SK-N-MC (cell line): ENCODE results near the gene VAMP5.

Experiments
- DNase-seq: peaks from one replicate; pipeline ENCODE4 v3.0.0-alpha.2; 2011; ENCODE audit warnings: low read depth, low spot score
- H3K27ac ChIP-seq: fragments of 200-600 bp; sonication (generic); 2 replicates; pipeline ENCODE4 v1.5.1; 2016; ENCODE audit warnings: mixed run types
- H3K36me3 ChIP-seq: fragments of 200-600 bp; sonication (generic); 2 replicates; pipeline ENCODE4 v1.6.1; 2017; ENCODE audit warnings: antibody characterized with exemption, low read length, mixed read lengths; ENCODE audit not compliant: insufficient read depth
- H3K4me3 ChIP-seq: fragments of 200-600 bp; sonication (generic); 2 replicates; pipeline ENCODE4 v1.5.1; 2016
- H3K9ac ChIP-seq: fragments of 200-600 bp; sonication (generic); 2 replicates; pipeline ENCODE4 v1.8.0; 2017; ENCODE audit warnings: mixed run types, mixed read lengths; ENCODE audit not compliant: insufficient read length
- H3K9me3 ChIP-seq: fragments of 200-600 bp; sonication (generic); 2 replicates; pipeline ENCODE4 v1.6.1; 2017; ENCODE audit warnings: low read depth, mild to moderate bottlenecking, antibody characterized with exemption, low read length, moderate library complexity, mixed read lengths
- EZH2 ChIP-seq: fragments of 200-600 bp; sonication (generic); IDR thresholded peaks from one replicate; pipeline ENCODE4 v1.6.1; 2017; ENCODE audit warnings: antibody characterized with exemption
- FOXP2 ChIP-seq: optimal IDR thresholded peaks from 2 replicates; pipeline ENCODE3; 2011; ENCODE audit warnings: mild to moderate bottlenecking, moderate library complexity; ENCODE audit not compliant: insufficient read depth; ENCODE audit errors: extremely low read length, control extremely low read depth
- POLR2AphosphoS5 ChIP-seq: IDR thresholded peaks from 2 replicates; pipeline ENCODE4 v1.6.1; 2012; ENCODE audit warnings: mild to moderate bottlenecking, low read depth, low read length, borderline replicate concordance

Gene VAMP5, protein sequence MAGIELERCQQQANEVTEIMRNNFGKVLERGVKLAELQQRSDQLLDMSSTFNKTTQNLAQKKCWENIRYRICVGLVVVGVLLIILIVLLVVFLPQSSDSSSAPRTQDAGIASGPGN

DNA sequence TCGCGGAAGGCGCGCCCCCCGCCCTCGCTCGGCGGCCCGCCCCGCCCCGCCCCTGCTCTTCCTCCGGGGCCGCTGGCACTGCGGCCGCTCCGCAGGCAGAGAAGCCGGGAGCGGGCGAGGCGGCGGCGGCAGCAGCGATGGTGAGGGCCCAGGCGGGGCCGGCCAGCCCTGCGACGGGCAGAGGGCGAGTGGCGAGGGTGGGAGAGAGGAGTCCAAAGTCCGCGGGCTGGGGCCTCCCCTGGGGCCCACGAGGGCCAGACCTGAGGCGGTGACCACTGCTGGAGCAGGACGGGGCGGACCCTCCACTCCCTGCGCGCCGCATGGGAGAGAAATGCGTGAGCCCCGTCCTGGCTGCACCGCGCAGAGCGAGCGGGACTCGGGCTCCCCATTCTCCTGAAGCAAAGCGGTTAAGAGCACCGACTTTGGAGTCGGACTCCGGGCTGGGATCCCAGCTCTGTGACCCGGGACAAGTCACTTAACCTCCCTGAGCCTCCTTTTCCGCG, at the start of gene VAMP5:
VAMP5 (plus strand) TSS at position 78 of the 503 bp plus-strand sequence; CDS start at position 138, 60 bp downstream.
- DNase-seq: no peak
- Histone ChIP-seq H3K9ac (no peak within 1 kb of the TSS), H3K9me3 (no peaks in the 10 kb centered on the region), H3K36me3 (no peaks in the 10 kb centered on the region), H3K27ac (no peak within 1 kb of the TSS), H3K4me3 (no peak within 1 kb of the TSS)
- TF ChIP-seq POLR2AphosphoS5 (no peak), FOXP2 (no peak), EZH2 (no peak)

DNA sequence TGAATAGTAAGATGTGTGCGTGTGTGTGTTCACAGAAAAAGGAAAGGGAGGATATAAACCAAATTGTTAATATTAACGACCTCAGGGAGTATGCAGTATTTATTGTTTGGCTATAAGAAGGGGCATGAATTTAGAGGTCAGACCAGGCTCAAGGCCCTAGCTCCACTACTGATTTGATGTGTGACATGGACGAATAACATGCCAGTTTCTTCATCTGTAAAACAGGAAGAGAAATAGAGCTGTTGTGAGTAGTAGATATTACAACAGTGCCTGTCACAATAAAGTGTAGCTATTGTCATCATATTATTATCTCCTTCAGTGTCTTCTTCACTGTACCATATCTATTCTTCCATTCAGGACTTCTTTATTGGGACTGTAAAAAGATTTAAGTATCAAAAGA, 49.4 kb upstream of the VAMP5 start:
- no peaks in the 10 kb centered on the region for H3K9me3 ChIP-seq
- no peak for TF ChIP-seq POLR2AphosphoS5
- no peak for TF ChIP-seq FOXP2
- TF ChIP-seq EZH2: no peak
- DNase-seq: no peak
- H3K27ac ChIP-seq: peak overlapping the region; percentile 69; the same call in 1 of the 2 replicates
- H3K9ac ChIP-seq: no peak overlapping the region
- no peak overlapping the region for H3K4me3 ChIP-seq
- H3K36me3 ChIP-seq: peaks cover 3% of the 10 kb centered on the region

DNA sequence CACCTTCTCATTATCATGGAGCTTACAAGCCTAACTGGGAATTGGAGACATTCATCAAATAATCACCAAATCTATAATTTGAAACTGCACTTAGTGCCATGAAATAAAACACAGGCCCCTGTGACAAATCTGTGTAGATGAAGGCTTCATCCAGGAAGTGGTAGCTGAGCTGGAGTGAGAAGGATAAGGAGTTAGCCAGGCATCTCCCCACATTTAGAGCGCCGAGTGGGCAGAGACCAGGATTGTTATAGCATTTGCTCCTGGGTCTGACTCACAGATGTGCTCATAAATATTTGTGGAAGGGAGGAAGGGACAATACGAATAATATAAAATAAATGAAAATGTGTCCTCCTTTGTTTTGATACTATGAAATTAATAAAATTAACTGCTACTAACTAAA, 47.8 kb upstream of the VAMP5 start:
- H3K4me3 ChIP-seq: no peak overlapping the region
- H3K9me3 ChIP-seq: no peaks in the 10 kb centered on the region
- no peak for DNase-seq
- peak overlapping the region; percentile 98 for H3K27ac ChIP-seq
- H3K9ac ChIP-seq: peak overlapping the region; percentile 39
- peaks cover 19% of the 10 kb centered on the region for H3K36me3 ChIP-seq
- TF ChIP-seq POLR2AphosphoS5: no peak
- TF ChIP-seq EZH2: no peak
- TF ChIP-seq FOXP2: no peak

DNA sequence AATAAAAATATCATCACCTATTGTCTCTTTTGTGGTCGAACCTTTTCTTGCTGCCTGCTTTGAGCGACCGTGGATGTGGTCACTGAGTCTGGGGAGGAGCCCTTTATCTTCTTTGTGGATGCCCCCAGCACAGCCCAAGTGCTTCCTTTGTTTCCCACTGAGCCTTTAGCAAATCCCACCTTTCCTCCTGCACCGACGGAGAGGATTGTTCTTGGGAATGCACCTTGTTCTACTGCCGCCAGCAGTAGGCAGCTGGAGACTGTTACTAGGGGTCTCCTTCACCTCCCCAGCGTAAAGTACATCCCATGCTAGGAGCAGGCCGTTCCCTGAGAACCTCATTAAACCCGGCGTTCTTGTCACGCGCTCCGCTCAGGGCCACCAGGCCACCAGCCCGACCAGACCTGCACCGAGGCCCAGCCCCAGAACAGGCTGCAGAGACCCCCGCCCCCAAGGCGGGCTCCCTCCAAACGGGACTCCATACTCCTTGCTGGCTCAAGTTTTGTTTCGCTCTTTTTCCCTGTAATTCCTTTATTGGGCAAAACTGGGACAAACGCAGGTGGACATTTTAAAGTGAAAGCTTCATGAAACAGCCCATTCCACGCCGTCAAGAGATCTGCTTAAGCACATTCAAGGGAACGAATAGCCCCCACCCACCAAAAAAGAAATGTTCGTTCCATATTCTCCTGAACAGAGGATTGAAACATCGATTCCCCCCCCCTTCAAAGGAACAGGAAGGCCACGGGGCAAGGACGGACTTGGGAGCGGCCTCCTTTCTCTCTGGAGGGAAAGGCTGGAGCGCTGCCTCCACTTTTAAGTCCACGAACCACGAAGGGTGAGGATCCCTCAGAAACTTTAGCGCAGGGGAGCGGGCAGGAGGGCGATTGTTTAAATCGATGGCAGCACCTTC, 46.4 kb upstream of the VAMP5 start:
- no peaks in the 10 kb centered on the region for H3K9me3 ChIP-seq
- peak overlapping the region; percentile 98 for H3K9ac ChIP-seq
- H3K36me3 ChIP-seq: peaks cover 33% of the 10 kb centered on the region
- TF ChIP-seq FOXP2 (no peak), POLR2AphosphoS5 (peak; percentile 37; the same call in 1 of the 2 replicates)
- H3K27ac ChIP-seq: peak overlapping the region; percentile 98
- DNase-seq: no peak
- H3K4me3 ChIP-seq: peak overlapping the region; percentile 96

DNA sequence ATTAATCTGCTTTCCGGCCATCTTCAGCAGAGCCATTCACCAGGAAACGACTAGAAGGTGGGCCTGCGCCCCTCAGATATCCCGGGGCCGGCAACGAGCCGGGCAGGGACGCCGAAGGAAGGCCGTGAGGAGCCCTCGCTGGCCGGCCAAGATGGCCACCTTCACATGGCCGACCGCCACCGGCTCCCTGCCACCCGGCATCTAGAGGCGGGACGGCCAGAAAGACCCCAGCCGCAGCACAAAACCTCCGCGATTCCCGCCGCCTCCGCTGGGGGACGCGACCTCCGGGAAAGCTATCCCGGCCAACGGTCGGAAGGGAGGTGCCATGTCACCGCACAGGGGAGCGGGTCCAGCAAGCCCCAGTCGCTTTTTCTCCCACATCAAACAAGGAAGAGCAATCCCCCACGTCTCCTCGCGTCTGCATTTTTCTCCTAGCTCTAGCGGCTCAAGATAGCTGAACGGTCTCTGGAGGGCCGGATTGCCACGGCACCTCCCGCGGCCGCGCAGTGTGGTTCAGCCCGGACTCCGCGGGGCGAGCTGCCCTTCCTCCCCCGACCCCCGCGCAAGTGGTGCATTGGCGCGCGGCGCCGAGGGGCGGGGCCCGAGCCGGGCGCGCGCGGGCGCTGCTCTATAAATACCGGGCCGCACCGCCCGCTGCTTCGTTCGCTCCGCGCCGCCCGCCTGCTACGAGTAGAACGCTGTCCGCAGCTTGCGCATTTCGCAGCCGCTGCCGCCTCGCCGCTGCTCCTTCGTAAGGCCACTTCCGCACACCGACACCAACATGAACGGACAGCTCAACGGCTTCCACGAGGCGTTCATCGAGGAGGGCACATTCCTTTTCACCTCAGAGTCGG, 45.5 kb upstream of the VAMP5 start, which contains the start of gene MAT2A:
MAT2A (plus strand) TSS at position 662 of the 854 bp plus-strand sequence; CDS start at position 782, 120 bp downstream.
- peak within 1 kb of the TSS; percentile 98 for H3K27ac ChIP-seq
- no peak for DNase-seq
- peak within 1 kb of the TSS; percentile 96 for H3K4me3 ChIP-seq
- no peak for TF ChIP-seq FOXP2
- TF ChIP-seq POLR2AphosphoS5: peak; percentile 96
- no peaks in the 10 kb centered on the region for H3K9me3 ChIP-seq
- H3K9ac ChIP-seq: peak within 1 kb of the TSS; percentile 98
- peaks cover 42% of the 10 kb centered on the region for H3K36me3 ChIP-seq

DNA sequence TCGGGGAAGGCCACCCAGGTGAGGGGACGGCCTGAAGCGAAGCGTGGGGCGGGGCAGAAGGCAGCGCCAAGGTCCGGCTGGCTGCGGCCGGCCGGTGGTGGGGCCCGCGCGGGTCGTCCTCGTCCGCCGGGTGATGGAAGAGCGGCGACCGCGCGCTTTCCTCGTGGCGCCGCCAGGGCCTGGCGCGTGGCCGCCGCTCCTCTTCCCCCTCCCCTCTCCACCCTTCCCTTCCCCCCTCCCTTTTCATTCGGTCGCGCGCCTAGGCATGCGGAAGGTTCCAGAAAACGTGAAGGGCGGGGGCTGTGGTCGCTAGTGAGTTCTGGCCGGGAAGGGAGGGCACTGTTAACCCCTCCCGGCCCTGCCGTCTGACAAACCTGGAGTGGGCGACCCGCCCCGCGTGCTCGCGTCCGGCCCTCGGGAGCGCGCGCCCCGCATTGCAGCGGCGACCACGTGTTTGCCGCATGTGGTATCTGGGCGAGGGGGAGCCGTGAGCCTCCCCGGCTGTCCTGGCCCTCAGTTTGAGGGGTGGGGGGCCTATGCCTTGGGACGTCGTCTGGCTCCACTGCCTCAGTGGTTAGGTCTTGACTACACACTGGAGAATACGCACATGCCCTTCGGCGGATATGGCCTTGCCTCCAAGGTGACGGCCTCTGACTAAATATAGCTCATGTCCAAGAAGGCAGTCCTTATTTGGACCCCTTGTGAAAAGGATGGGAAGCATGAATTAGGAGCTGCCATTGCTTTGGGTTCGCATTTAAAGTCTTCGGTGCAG, 44.7 kb upstream of the VAMP5 start:
- Histone ChIP-seq H3K36me3 (peaks cover 50% of the 10 kb centered on the region), H3K9me3 (no peaks in the 10 kb centered on the region), H3K27ac (peak overlapping the region; percentile 98), H3K9ac (peak overlapping the region; percentile 98), H3K4me3 (peak overlapping the region; percentile 96)
- TF ChIP-seq FOXP2 (no peak), EZH2 (no peak), POLR2AphosphoS5 (no peak; the same call in 1 of the 2 replicates)
- no peak for DNase-seq

DNA sequence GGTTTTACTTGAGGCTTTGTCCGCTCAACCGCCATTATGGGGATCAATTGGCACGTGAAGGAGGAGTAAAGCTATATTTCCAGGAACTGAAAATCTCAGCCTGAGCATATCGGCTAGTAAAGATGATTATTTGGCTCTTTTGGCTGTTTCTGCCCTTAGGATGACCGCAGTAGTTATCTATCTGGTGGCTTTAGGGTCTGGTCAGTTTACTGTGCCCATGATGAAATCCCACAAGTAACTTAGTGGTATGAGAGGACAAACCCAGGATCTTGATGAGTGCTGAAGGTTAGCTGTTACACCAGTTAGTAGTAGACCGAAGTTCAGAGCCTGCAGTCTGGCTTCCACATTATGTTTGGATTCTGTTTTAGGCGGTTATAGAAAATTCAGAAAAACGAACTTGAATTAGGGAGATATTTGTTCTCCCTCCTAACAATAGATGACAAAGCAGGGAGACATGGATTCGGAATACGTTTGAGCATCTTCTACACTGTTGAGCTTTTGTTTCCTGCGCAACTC, 44.0 kb upstream of the VAMP5 start:
- Histone ChIP-seq H3K4me3 (peak overlapping the region; percentile 96), H3K27ac (peak overlapping the region; percentile 72), H3K9me3 (no peaks in the 10 kb centered on the region), H3K9ac (peak overlapping the region; percentile 98), H3K36me3 (peaks cover 56% of the 10 kb centered on the region)
- TF ChIP-seq EZH2 (no peak), POLR2AphosphoS5 (peak; percentile 25; the same call in 1 of the 2 replicates), FOXP2 (no peak)
- no peak for DNase-seq
